Stimulated activated CD8-positive, alpha-beta memory T cell treated with anti-CD3 and anti-CD28 coated beads, Interleukin-4, amount 100 ng/mL, for 4 hours (primary cell): ENCODE results near the gene SLC9A6.
"Not testable (repeated sequence)": the region's sequence is repeated elsewhere in the genome, so short reads cannot be mapped to it uniquely, and the experiment has no call there.

Source experiments
- DNase-seq, 2 donors: peaks; one replicate each; pipeline ENCODE4 v3.0.0-alpha.2; 2020; ENCODE audit warnings: low read depth in 2 of 2, low spot score in 1 of 2

Gene SLC9A6

GRCh38 chrX:136029766-136030165 lies 44.5 kb downstream of the SLC9A6 start:
- no peak for DNase-seq

GRCh38 chrX:136030303-136031191 lies 45.3 kb downstream of the SLC9A6 start:
- DNase-seq: no peak

GRCh38 chrX:136031626-136032025 lies 46.4 kb downstream of the SLC9A6 start:
- no peak for DNase-seq

DNA sequence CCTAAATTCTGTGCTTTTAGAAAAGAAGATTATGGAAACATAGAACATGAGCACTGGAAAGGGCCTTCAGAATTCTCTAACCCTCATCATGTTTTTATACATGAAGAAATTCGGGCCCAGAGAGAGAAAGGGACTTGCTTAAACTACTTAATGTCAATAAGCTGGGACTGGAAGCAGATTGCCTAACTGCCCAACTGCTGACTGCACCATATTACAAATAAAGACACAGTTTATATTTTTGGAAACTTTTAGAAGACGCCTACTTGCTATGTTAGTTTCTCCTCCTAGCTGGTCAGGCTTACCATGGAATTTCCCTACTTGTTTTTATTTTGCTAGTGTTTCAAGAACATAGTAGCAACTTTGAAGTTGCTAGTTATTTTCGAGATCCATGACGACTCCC lies 47.1 kb downstream of the SLC9A6 start:
- no peak for DNase-seq

GRCh38 chrX:136034668-136035067 lies 49.4 kb downstream of the SLC9A6 start:
- DNase-seq: no peak

DNA sequence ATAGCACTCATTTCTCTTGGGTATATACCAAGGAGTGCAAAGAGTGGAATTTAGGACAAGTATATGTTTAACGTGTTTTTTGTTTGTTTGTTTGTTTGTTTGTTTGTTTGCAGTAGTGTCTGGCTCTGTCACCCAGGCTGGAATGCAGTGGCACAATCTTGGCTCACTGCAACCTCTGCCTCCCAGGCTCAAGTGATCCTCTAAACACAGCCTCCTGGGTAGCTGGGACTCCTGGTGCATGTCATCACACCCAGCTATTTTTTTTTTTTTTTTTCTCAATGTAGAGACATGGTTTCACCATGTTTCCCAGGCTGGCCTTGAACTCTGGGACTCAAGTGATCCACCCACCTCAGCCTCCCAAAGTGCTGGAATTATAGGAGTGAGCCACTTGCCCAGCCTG lies 50.4 kb downstream of the SLC9A6 start:
- no peak for DNase-seq

- no peak for DNase-seq
These were observed 54.2 kb downstream of the SLC9A6 start for GRCh38 chrX:136039485-136039884.

DNA sequence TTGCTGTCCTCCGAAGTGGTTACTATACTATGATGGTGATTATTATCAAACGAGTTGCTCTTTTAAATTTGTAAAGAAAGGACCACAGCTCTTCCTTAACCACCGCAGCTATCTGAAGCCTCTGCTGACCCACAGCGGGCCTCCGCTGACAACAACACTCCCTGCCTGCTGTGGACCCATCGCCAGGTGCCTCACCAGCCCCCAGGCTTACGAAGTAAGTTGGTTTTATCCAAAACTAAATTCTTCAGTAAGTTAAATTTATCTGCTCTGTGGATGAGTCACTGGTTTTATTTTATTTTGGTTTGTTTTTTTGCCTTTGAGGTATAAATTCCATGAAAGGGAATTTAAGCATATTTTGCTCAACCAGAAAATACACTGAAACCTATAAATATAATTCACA lies 54.7 kb downstream of the SLC9A6 start:
- no peak for DNase-seq

- DNase-seq: no peak
These were observed 56.1 kb downstream of the SLC9A6 start for GRCh38 chrX:136041254-136041812.

DNA sequence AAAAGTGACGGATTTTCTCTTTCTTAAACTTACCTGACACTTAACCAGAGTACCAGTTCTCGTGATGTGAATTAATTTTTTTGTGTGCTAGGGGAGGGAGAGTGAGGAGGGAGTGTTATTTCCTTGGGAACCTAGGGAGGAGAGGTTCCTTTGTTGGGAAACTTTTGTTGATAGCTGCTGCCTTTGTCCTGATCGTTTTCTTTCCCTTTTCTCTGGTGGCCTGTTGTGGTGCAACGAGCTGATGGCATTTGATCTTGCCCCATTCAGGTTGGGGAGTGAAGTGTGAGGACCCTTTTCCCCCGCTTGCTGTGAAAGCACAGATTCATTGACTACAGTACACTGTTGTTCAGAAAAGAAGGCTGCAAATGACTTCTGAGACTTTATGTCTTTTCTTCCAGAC lies 59.8 kb downstream of the SLC9A6 start:
- no peak for DNase-seq

DNA sequence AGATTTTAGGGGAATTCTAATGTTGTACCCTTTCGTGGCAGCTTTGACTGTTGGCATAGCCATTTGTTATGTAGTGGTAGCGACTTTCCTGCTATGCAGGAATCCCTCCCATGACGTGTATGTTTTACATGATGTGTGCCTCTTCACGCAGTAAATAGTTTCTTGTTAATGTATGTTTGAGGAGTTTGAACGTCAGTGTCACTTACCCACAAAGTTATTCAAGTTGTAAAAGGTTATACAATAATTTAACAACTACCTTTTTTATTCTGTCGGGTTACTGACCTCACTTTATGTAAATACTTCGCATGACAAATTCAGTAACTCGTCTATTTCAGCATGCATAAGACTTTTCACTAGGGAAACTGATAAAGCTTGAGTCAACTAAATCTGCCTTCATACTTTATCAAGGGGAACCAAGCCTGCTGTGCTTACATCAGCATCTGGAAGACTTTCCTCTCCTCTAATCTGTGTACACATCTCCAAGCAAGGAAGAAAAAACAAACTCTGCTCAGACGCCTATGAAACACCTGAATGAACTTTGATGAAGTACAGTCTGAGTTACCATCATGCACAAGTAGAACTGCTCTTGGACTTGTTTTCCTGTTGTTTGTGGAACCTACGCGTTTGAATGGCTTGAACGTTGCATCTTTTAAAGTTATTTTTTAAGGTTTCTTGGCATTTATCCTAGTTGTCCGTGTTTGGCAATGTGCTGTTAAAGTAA lies 61.2 kb downstream of the SLC9A6 start:
- DNase-seq: no peak

DNA sequence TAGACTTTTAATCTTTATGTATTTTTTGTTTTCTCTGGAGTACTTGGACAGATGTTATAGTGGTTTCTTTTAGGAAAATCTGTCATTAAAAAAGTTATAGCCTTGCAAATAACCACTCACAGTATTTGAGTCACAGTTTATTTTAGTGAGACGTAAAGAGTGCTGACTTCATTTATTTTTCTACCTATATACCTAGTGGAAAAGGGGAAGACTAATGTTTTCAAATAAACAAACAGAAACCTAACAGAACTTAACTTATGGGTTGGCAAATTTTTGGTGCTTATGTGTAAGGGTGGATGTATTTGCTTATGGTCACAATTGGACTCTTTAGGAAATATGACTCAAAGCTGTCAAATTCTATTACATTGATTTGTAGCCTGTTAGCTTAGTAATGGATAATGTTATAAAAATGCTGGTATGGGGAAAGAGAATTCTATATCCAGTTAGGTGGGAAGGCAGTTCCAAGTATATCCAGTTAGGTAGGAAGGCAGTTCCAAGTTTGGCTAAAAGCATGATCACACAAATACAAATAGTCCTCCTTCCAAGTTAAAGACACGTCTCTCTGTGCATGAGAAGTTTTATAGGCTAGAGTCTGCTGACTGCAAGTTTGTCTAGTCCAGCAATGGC lies 61.9 kb downstream of the SLC9A6 start:
- DNase-seq: no peak

GRCh38 chrX:136047969-136048368 lies 62.7 kb downstream of the SLC9A6 start:
- no peak for DNase-seq

GRCh38 chrX:136048446-136048845 lies 63.2 kb downstream of the SLC9A6 start:
- DNase-seq: no peak

- no peak for DNase-seq
These were observed 64.4 kb downstream of the SLC9A6 start for GRCh38 chrX:136049608-136050007.

DNA sequence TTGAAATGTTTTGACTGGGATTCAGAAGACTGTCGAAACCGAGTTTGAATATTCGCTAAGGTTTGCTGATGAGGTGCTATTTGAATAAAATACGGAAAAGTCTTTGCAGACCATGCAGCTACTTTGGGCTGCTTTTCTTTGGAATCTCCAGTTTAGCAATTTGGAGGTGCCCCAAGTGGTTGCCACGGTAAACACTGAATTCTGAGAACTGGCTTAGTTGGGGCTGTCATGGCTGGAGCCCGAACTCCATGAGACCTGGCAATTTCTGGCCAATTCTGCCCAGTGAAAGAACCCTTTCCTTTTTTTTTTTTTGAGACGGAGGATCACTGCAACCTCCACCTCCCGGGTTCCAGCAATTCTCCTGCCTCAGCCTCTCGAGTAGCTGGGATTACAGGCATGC lies 65.6 kb downstream of the SLC9A6 start:
- DNase-seq: not testable (repeated sequence)

DNA sequence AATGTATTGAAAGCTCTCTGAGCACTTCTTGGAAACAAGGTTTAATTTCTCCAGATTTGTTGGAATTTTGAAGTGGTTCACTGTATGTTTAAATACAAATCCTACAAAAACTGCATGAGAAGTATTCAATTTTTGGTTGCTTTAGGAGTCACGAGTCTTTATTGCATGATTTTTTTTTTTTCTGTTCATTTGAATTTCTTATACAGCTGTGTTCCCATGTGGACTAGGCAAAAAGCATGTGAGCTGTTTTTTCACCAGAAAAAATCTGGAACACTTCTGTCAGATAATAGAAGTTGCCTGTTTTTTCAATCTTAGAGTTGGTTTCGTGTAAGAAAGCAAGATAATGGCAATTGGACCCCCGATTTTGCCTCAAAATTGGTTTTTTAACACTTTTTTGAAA lies 66.4 kb downstream of the SLC9A6 start:
- no peak for DNase-seq

- no peak for DNase-seq
These were observed 70.5 kb downstream of the SLC9A6 start for GRCh38 chrX:136055651-136056221.

- no peak for DNase-seq
These were observed 72.3 kb downstream of the SLC9A6 start for GRCh38 chrX:136057567-136057966.

DNA sequence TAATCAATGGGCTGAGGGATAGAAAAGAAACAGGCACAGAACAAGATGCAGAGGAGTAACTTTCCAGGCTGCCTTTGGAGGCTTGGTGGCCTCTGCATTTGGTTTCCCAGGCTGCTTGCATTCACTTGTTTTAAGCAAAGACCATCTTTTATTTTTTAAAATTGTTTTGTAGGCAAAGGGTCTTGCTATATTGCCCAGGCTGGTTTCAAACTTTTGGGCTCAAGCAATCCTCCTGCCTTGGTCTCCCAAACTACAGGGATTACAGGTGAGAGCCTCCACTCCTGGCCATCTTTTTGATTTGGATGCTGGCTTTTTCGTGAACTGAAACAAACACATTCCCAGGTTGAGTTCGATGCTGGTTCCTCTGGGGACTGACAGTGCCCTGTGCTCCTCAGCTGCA lies 74.1 kb downstream of the SLC9A6 start:
- no peak for DNase-seq

DNA sequence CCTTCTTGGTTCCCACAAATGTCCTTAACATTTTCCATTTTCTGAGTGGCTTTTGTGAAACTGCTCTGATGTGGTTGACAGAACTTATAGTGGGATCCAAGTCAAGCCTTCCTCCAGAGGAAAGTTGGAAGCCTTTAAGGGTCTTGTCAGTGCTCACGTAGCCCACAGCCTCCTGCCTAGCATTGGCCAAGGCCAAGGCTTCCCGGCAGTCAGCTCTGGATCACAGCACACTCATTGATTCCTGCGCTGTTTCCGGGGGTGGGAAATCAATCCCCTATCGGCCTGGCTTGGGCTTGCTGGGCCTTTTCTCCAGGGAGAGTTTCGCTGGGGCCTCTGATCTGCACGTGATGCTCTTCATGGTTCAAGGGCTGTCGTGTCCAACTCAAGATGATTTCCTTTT lies 76.1 kb downstream of the SLC9A6 start:
- DNase-seq: no peak
